ENCODE measurements around the gene KIR2DL4.
"Not testable (repeated sequence)": the region's sequence is repeated elsewhere in the genome, so short reads cannot be mapped to it uniquely, and the experiment has no call there.

Gene KIR2DL4

GRCh38 chr19:54803410-54803809, at the start of gene KIR2DL4:
Gene KIR2DL4 (plus strand): TSS chr19:54803610. CDS start chr19:54803652, 42 bp downstream.
- DNase-seq (ENCODE audit: low read depth, low spot score) = no peak

GRCh38 chr19:54756204-54757110, 47.0 kb upstream of the KIR2DL4 start:
- DNase-seq (ENCODE audit: low read depth, low spot score) = not testable (repeated sequence)

GRCh38 chr19:54758577-54758976, 44.8 kb upstream of the KIR2DL4 start:
- not testable (repeated sequence) for DNase-seq (ENCODE audit: low read depth, low spot score)

- DNase-seq (ENCODE audit: low read depth, low spot score) = not testable (repeated sequence)
These were observed 39.2 kb upstream of the KIR2DL4 start for GRCh38 chr19:54764219-54764618.

- not testable (repeated sequence) for DNase-seq (ENCODE audit: low read depth, low spot score)
These were observed 36.9 kb upstream of the KIR2DL4 start for GRCh38 chr19:54766464-54766863.

- DNase-seq (ENCODE audit: low read depth, low spot score) = not testable (repeated sequence)
These were observed 33.8 kb upstream of the KIR2DL4 start, which contains the start of gene KIR2DL1 for GRCh38 chr19:54769646-54770045. Gene KIR2DL1 (plus strand): TSS chr19:54769793. CDS start chr19:54769851, 58 bp downstream.

GRCh38 chr19:54770511-54770910, 32.9 kb upstream of the KIR2DL4 start:
- not testable (repeated sequence) for DNase-seq (ENCODE audit: low read depth, low spot score)

- not testable (repeated sequence) for DNase-seq (ENCODE audit: low read depth, low spot score)
These were observed 32.1 kb upstream of the KIR2DL4 start for GRCh38 chr19:54771018-54771960.

GRCh38 chr19:54772666-54773065, 30.7 kb upstream of the KIR2DL4 start:
- DNase-seq (ENCODE audit: low read depth, low spot score) = not testable (repeated sequence)

- not testable (repeated sequence) for DNase-seq (ENCODE audit: low read depth, low spot score)
These were observed 28.2 kb upstream of the KIR2DL4 start for GRCh38 chr19:54775095-54775815.

GRCh38 chr19:54775830-54776229, 27.6 kb upstream of the KIR2DL4 start:
- not testable (repeated sequence) for DNase-seq (ENCODE audit: low read depth, low spot score)

GRCh38 chr19:54777851-54778250, 25.6 kb upstream of the KIR2DL4 start:
- not testable (repeated sequence) for DNase-seq (ENCODE audit: low read depth, low spot score)

- not testable (repeated sequence) for DNase-seq (ENCODE audit: low read depth, low spot score)
These were observed 24.5 kb upstream of the KIR2DL4 start for GRCh38 chr19:54778896-54779295.

- not testable (repeated sequence) for DNase-seq (ENCODE audit: low read depth, low spot score)
These were observed 20.5 kb upstream of the KIR2DL4 start for GRCh38 chr19:54782916-54783315.

GRCh38 chr19:54786091-54786723, 17.2 kb upstream of the KIR2DL4 start:
- DNase-seq (ENCODE audit: low read depth, low spot score) = not testable (repeated sequence)

- DNase-seq (ENCODE audit: low read depth, low spot score) = not testable (repeated sequence)
These were observed 15.3 kb upstream of the KIR2DL4 start for GRCh38 chr19:54788154-54788553.

GRCh38 chr19:54790711-54791110, 12.7 kb upstream of the KIR2DL4 start:
- DNase-seq (ENCODE audit: low read depth, low spot score) = no peak

GRCh38 chr19:54791476-54791875, 11.9 kb upstream of the KIR2DL4 start:
- no peak for DNase-seq (ENCODE audit: low read depth, low spot score)

GRCh38 chr19:54792814-54793213, 10.6 kb upstream of the KIR2DL4 start:
- DNase-seq (ENCODE audit: low read depth, low spot score) = no peak

GRCh38 chr19:54795758-54796157, 7.7 kb upstream of the KIR2DL4 start:
- no peak for DNase-seq (ENCODE audit: low read depth, low spot score)

GRCh38 chr19:54804101-54804500, 691 bp downstream of the KIR2DL4 start:
- no peak for DNase-seq (ENCODE audit: low read depth, low spot score)
